CD4-positive, alpha-beta T cell treated with Interleukin-6 at 100 ng/mL for 8 hours (primary cell): ENCODE results near the gene KCTD14.
"Not testable (repeated sequence)": the region's sequence is repeated elsewhere in the genome, so short reads cannot be mapped to it uniquely, and the experiment has no call there.

ENCODE experiments used
- DNase-seq: peaks from one replicate; pipeline ENCODE4 v3.0.0-alpha.2; 2020; ENCODE audit warnings: mixed read lengths, low spot score

The KCTD14 gene

DNA sequence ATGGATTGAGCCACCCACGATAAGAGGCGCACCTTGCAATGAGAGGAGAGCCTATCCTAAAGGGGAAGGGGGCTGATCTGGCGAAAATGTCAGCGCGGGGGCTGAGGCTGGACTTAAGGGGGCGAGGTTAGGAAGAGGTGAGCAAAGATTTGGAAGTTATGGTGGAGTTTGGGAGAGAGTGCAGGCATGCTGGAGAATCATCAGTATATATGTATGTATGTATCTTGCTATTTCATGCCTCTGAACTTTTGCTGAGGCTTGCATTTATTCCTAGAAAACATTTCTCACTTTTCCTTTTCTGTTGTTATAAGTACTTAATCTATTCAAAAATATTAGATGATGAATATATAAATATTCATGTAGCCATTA lies 23.4 kb upstream of the KCTD14 start:
- DNase-seq: no peak

DNA sequence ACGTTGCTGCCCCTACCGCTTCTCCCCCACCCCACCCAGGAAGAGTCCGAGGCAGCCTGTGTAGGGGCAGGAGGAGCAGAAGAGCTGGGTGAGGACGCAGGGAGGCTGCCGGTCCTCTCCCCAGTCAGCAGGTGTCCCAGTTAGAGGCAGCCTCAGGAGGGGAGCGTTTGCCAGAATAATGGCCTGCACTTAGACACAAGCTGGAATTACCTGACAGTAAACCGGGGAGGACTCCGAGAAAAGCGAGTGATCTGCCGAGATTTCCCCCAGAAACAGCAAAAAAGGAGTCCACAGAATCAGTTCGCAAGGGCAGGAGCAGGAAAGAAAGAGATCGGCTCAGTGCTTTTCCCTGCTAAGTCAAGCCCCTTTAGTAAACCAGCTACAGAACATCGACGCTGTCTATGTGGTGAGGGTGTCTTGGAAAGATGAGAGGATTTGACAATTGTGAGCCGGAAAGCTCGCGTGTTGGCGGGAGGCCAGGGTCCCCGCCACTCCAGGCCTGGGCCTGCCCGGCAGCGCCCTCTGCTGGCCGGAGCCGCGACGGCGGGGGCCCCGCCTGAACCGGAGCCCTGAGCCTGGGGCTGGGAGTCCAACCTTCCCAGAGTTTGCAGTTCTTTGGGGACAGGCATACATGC lies 22.9 kb upstream of the KCTD14 start:
- DNase-seq: peak; percentile 71

GRCh38 chr11:78044706-78045105 lies 21.6 kb upstream of the KCTD14 start:
- no peak for DNase-seq

DNA sequence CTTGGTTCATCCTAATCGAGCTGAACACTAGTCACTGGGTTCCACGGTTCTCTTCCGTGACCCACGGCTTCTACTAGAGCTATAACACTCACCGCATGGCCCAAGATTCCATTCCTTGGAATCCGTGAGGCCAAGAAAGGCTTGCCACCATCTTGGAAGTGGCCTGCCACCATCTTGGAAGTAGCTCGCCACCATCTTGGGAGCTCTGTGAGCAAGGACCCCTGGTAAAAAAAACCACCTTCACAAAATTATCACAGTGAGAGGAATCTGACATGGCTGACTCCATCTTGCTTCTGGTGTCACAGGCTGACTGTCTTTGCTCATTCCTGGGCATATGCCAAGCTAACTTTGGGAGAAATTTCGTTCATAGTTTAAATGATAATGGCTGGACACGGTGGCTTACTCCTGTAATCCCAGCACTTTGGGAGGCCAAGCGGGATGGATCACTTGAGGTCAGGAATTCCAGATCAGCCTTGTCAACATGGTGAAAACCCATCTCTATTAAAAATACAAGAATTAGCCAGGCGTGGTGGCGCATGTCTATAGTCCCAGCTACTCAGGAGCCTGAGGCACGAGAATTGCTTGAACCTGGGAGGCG lies 18.9 kb upstream of the KCTD14 start:
- no peak for DNase-seq

DNA sequence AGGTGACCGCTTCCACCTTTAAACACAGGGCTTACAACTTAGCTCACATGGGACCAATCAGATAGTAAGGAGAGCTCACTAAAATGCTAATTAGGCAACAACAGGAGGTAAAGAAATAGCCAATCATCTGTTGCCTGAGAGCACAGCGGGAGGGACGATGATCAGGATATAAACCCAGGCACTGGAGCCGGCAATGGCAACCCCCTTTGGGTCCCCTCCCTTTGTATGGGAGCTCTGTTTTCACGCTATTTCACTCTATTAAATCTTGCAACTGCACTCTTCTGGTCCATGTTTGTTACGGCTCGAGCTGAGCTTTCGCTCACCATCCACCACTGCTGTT lies 18.3 kb upstream of the KCTD14 start:
- DNase-seq: not testable (repeated sequence)

DNA sequence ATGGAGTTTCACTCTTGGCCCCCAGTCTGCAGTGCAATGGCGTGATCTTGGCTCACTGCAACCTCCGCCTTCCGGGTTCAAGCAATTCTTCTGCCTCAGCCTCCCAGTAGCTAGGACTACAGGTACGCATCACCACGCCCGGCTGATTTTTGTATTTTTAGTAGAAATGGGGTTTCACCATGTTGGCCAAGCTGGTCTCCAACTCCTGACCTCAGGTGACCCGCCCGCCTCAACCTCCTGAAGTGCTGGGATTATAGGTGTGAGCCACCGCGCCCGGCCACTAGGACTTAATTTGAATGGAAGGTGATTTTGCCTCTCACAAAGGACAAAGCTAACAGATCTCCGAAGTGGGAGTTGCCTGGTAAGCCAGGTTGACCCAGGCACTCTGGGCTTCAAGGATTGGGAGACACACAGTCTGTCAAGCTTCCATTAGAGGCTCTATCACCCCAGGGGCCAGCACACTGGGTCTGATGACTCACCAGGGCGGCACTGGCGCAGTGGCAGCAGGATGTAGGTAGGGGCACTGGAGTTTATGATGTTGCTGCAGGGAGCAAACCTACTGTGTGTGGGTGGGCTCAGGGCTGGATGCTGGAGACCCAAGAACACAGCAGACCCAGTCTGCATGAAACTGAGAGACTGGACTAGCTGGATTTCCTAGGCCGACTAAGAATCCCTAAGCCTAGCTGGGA lies 17.8 kb upstream of the KCTD14 start:
- DNase-seq: no peak

- no peak for DNase-seq
These were observed 17.0 kb upstream of the KCTD14 start for GRCh38 chr11:78039919-78040671.

- no peak for DNase-seq
These were observed 16.4 kb upstream of the KCTD14 start for GRCh38 chr11:78039391-78039918.

GRCh38 chr11:78038697-78039313 lies 15.7 kb upstream of the KCTD14 start:
- DNase-seq: no peak

DNA sequence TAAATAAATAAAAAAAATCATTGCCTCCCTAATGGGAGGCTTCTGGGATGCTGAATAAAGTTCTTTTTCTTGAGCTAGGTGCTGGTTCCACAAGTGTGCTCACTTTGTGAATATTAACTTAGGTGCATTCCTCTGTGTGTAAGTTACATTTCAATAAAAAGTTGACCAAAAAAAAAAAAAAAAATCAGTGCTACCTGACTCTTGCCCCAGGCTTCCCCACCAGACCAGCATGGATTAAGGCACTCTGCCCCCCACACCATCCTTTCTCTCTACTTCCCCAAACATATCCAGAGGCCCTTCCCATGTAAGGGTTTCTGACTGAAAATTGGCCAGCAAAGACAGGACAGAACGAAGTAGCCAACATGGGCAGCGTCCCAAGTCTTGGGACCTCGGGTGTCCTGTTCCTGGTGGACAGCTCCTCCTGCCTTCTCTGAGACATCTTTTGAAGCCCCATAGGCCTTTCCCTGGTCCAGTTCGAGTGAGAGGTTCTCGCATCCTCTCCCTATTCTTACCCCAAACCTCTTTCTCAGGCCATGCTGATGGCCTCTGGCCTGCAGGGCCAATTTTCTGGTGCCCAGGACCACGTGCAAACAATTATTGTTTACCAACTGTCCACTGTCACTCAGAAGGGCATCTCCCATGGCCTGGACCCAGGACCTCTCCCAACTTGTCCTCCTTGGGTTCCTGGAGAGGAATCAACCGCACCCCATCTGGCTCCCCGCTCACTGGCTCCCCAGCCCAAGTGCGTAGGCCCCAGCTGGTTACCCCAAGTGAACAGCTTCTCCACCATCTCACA lies 14.9 kb upstream of the KCTD14 start:
- DNase-seq: no peak

- DNase-seq: no peak
These were observed 14.0 kb upstream of the KCTD14 start for GRCh38 chr11:78037056-78037455.

DNA sequence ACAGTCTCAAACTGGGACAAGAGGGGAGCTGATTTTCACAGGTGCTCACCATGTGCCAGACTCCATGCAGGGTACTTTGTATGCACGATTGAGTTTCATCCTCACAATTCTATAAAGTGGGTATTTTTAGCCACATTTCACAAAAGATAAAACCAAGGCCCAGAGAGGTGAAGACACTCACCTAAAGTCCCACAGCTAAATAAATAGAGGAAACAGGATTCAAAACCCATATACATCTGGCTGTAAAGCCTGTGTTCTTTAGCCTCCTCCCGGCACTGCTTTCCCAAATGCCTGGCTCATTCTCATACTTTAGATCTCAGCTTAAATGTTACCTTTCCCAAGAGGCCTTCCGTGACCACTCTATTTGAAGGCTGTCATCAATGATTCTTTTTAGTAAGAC lies 13.2 kb upstream of the KCTD14 start:
- no peak for DNase-seq

GRCh38 chr11:78034623-78035022 lies 11.5 kb upstream of the KCTD14 start:
- no peak for DNase-seq

DNA sequence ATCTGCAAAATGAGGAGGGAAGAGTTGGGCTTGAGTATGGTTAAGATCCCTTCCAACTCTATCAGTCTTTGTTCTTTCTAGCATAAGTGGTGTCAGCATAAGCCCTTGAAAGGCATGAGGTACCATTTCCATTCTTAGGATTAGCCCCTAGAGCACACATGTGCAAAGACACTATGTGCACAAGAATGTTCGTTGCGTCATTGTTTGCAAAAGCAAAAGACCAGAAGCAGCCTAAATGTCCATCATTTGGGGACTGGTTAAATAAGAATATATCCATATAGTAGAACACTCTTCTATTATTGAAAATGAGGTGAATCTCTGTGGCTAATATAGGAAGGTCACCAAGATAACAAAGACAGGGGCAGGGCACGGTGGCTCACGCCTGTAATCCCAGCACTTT lies 10.0 kb upstream of the KCTD14 start:
- no peak for DNase-seq

GRCh38 chr11:78032090-78032489 lies 9.0 kb upstream of the KCTD14 start:
- DNase-seq: no peak

DNA sequence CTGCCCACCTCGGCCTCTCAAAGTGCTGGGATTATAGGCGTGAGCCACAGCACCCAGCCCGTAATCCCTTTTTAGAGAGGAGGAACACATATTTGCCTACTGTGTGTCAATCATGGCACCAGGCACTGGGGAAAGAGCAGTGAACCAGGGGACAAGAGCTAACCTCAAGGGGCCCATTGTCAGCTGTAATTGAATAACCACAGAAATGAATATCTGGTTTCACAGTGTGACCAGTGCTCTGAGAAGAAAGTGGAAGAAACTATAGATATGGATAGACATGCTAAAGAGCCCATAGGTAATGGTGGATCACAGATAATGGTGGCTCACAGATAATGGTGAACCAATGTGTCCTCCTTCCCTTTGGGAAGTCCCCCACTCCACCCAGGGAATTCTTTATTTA lies 8.6 kb upstream of the KCTD14 start:
- no peak for DNase-seq

GRCh38 chr11:78030429-78031325 lies 7.6 kb upstream of the KCTD14 start:
- no peak for DNase-seq

GRCh38 chr11:78028423-78028822 lies 5.3 kb upstream of the KCTD14 start:
- DNase-seq: not testable (repeated sequence)

DNA sequence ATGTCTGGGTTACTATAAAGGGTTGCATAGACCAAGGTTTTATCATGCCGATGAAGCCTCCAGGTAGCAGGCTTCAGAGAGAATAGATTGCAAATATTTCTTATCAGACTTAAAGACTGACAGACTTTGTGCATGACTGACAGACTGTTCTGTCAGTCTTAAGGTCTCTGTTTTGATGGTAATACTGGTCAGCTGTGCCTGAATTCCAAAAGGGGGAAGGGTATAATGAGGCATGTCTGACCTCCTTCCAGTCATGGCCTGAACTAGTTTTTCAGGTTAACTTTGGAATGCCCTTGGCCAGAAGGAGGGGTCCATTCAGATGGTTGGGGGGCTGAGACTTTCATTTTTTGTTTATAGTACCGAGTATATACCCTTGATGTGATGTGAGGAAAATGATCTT lies 4.7 kb upstream of the KCTD14 start:
- DNase-seq: no peak

DNA sequence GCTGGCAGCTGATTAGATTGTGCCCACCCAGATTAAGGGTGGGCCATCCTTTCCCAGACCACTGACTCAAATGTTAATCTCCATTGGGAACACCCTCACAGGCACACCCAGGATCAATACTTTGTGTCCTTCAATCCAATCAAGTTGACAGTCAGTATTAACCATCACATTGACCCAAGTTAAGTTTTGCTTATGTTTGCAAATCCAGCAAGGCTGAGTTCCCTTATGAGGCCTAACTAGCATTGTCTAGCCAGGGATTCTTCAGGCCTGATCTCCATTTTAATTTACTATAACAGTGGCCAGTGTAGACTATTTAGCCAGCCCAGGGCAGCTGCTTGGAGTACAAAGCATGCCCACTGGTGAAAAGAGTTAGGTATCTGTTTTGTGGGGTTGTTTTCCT lies 2.3 kb upstream of the KCTD14 start:
- no peak for DNase-seq

- no peak for DNase-seq
These were observed 350 bp upstream of the KCTD14 start for GRCh38 chr11:78023426-78023825.
